ENCODE measurements around the gene SPEF2. TPM values are rescaled to one million over a fixed set of nuclear protein-coding genes. Genes with fewer than 3 reads are reported as not detected.

The SPEF2 gene
- total RNA-seq, 1 donor from 2014 or later: 9.9 TPM

DNA sequence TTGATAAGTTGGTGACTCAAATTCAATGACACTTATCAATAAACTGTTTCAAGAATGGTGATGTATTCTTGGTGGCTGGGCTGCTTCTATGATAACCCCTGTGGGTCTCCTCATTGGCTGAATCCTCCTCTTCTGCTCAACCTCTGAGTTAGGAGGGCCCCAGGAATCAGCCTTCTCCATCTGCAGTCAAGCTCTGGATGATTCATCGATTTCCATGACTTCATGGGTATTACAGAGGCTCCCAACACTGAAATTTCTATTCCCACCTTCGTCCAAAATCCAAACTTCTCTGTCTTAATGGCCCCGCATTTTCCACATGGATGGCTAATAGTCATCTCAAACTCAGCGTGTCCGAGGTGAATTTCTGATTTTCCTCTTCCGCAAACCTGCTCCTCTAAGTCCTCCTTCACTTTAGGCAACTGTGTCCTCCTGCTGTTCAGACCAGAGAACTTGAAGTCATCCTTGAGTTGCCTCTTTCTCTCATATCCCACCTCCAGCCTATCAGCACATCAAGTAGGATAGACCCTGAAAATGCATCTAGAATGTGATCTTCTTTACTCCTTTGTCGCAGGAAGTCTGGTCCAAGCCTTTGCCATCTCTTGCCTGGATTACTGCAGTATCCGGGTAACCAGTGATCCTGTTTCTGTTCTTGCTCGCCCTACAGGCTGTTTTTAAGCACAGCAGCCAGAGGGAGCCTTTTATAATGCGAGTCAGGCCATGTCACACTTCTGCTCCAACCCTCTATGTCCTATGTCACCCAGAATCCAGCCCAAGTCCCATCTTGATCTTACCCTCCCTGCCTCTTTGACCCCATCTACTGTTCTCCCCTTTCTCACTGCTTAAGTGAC, 197.7 kb downstream of the SPEF2 start:
- Histone ChIP-seq H3K36me3 (no peaks in the 10 kb centered on the region), H3K27ac (no peak overlapping the region), H3K4me1 (no peaks in the 10 kb centered on the region), H3K27me3 (no peaks in the 10 kb centered on the region), H3K9me3 (no peaks in the 10 kb centered on the region), H3K4me3 (no peak overlapping the region)
- DNase-seq (no peak), ATAC-seq (peak; percentile 75)
- TF ChIP-seq, protein P1, sequence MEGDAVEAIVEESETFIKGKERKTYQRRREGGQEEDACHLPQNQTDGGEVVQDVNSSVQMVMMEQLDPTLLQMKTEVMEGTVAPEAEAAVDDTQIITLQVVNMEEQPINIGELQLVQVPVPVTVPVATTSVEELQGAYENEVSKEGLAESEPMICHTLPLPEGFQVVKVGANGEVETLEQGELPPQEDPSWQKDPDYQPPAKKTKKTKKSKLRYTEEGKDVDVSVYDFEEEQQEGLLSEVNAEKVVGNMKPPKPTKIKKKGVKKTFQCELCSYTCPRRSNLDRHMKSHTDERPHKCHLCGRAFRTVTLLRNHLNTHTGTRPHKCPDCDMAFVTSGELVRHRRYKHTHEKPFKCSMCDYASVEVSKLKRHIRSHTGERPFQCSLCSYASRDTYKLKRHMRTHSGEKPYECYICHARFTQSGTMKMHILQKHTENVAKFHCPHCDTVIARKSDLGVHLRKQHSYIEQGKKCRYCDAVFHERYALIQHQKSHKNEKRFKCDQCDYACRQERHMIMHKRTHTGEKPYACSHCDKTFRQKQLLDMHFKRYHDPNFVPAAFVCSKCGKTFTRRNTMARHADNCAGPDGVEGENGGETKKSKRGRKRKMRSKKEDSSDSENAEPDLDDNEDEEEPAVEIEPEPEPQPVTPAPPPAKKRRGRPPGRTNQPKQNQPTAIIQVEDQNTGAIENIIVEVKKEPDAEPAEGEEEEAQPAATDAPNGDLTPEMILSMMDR (IDR thresholded peaks at IDR 0.05): peak; percentile 50
- intact Hi-C loops (cut with DNase I): no loop called here

DNA sequence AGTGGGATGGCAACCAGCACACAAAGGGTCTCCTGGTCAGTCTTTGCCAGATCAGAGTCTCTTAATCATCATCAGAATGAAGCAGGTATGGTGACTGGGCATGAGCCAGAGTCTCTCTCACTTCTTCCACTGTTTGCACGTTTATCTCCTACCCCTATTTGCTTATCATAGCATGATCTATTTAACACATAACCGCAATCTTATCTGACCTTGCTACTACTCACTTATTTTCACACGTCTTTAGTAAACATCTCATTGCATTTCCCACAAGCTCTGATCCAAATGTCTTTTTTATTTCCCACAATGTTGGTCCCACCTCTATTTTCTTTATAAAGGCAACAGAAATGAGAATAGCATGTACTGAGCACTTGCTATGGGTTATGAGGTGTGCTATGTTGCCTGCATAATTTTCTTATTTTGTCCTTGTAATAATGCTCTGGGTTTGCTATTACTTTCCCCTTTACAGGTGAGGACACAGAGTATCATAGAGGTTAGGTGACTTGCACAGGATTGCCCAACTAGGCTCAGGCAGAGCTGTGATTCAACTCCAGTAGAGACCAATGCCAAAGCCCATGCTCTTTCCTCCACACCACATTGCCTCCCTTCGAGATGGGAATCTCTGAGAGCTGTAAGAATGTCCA, 199.3 kb downstream of the SPEF2 start:
- no peaks in the 10 kb centered on the region for H3K27me3 ChIP-seq
- H3K36me3 ChIP-seq: no peaks in the 10 kb centered on the region
- TF ChIP-seq, protein P1 (IDR thresholded peaks at IDR 0.05): no peak
- ATAC-seq (no peak), DNase-seq (no peak)
- H3K9me3 ChIP-seq: no peaks in the 10 kb centered on the region
- H3K4me1 ChIP-seq: no peaks in the 10 kb centered on the region
- intact Hi-C loops (cut with DNase I): no loop called here
- H3K4me3 ChIP-seq: no peak overlapping the region
- no peak overlapping the region for H3K27ac ChIP-seq

DNA sequence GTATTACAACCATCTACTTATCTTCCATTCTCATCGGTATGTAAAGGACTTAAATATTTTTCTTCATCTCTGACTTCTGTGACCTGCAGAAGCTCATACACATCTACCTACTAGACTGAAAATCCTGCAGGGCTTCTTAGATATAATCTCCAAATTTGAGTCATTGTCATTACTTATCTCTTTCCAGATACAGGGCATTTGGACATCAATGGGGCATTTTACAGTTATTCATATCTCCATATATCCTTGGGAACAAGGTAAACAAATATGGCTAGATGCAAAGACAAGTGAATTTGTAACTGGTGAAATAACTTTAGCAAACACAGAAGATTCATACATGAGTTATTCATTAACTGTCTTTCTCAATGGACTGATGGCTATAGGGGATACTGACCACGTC, 201.4 kb downstream of the SPEF2 start:
- intact Hi-C loops (cut with DNase I): no loop called here
- TF ChIP-seq, protein P1 (IDR thresholded peaks at IDR 0.05): no peak
- DNase-seq: no peak
- Histone ChIP-seq H3K9me3 (no peaks in the 10 kb centered on the region), H3K36me3 (no peaks in the 10 kb centered on the region), H3K27me3 (no peaks in the 10 kb centered on the region), H3K4me1 (no peaks in the 10 kb centered on the region), H3K4me3 (no peak overlapping the region), H3K27ac (no peak overlapping the region)
- no peak for ATAC-seq

DNA sequence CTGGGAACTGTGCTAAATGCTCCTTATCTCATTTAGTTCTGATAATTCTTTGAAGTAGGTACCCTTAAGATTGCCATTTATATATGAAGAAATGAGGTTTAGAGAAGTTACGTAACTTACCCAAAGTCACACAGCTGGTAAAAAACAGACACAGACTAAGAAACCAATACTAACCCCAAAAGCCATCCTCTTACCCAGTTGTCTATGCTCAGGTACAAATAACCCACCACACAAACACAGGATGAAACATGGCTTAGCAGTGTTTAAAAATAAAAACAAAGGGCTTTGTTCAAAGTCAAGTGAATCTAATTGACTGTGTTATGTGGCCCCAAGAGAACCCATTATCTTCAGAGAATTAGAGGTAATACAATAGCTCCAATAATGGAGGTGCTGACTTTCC, 202.0 kb downstream of the SPEF2 start:
- ATAC-seq (no peak), DNase-seq (no peak)
- H3K4me3 ChIP-seq: no peak overlapping the region
- no peaks in the 10 kb centered on the region for H3K27me3 ChIP-seq
- TF ChIP-seq, protein P1 (IDR thresholded peaks at IDR 0.05): no peak
- H3K4me1 ChIP-seq: no peaks in the 10 kb centered on the region
- H3K27ac ChIP-seq: no peak overlapping the region
- no peaks in the 10 kb centered on the region for H3K9me3 ChIP-seq
- no peaks in the 10 kb centered on the region for H3K36me3 ChIP-seq
- intact Hi-C loops (cut with DNase I): no loop called here

DNA sequence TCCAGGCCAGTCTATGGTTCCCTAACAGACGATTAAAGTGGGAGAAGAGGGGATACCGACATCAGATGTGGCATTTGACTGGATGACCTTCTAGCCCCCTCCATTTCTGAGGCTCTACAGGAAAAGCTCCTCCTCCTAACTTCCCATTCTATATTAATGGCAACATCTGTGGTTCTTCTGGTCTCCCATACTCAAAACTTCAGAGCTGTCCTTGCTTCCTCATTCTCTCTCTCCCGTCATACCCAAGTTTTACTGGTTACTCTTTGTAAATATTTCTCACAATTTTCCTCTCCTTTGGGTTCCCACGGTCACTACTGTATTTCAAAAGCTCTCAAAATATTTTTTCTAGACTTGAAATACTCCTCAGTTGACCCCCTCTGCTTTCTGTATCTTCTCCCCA, 203.1 kb downstream of the SPEF2 start:
- TF ChIP-seq, protein P1 (IDR thresholded peaks at IDR 0.05): no peak
- H3K36me3 ChIP-seq: no peaks in the 10 kb centered on the region
- no peak overlapping the region for H3K27ac ChIP-seq
- no peaks in the 10 kb centered on the region for H3K27me3 ChIP-seq
- intact Hi-C loops (cut with DNase I): no loop called here
- peak; percentile 53 for ATAC-seq
- DNase-seq: no peak
- H3K4me1 ChIP-seq: no peaks in the 10 kb centered on the region
- H3K9me3 ChIP-seq: no peaks in the 10 kb centered on the region
- no peak overlapping the region for H3K4me3 ChIP-seq

All from upper lobe of right lung (tissue), 1 donor.